ENCODE results near the gene SNRPA.

Gene SNRPA

GRCh38 chr19:40750874-40751537 lies at the start of gene SNRPA:
TSS of gene SNRPA (plus strand) at chr19:40751203. CDS start at chr19:40751409, 206 bp downstream.
- DNase-seq (ENCODE audit: low read depth), result peak; percentile 94

GRCh38 chr19:40701758-40702157 lies 49.2 kb upstream of the SNRPA start:
- DNase-seq (ENCODE audit: low read depth), result no peak

GRCh38 chr19:40702337-40703012 lies 48.5 kb upstream of the SNRPA start:
- no peak for DNase-seq (ENCODE audit: low read depth)

- no peak for DNase-seq (ENCODE audit: low read depth)
Measured at GRCh38 chr19:40703029-40703755, 47.8 kb upstream of the SNRPA start.

- DNase-seq (ENCODE audit: low read depth), result no peak
Measured at GRCh38 chr19:40704491-40705361, 46.3 kb upstream of the SNRPA start.

GRCh38 chr19:40705362-40705651 lies 45.7 kb upstream of the SNRPA start:
- DNase-seq (ENCODE audit: low read depth), result no peak

GRCh38 chr19:40705950-40706619 lies 44.9 kb upstream of the SNRPA start:
- DNase-seq (ENCODE audit: low read depth), result no peak

- no peak for DNase-seq (ENCODE audit: low read depth)
Measured at GRCh38 chr19:40707615-40708014, 43.4 kb upstream of the SNRPA start.

- no peak for DNase-seq (ENCODE audit: low read depth)
Measured at GRCh38 chr19:40709817-40710216, 41.2 kb upstream of the SNRPA start.

- DNase-seq (ENCODE audit: low read depth), result no peak
Measured at GRCh38 chr19:40713939-40714338, 37.1 kb upstream of the SNRPA start.

- no peak for DNase-seq (ENCODE audit: low read depth)
Measured at GRCh38 chr19:40714441-40715299, 36.3 kb upstream of the SNRPA start.

- DNase-seq (ENCODE audit: low read depth), result peak; percentile 97
Measured at GRCh38 chr19:40716031-40716481, 34.9 kb upstream of the SNRPA start.

GRCh38 chr19:40716482-40717324 lies 34.3 kb upstream of the SNRPA start, which contains the start of the genes COQ8B and ITPKC:
TSS of gene COQ8B (minus strand) at chr19:40716886. CDS start at chr19:40714632, 2,254 bp downstream.
TSS of gene ITPKC (plus strand) at chr19:40717112. CDS start at chr19:40717136, 24 bp downstream.
- peak; percentile 86 for DNase-seq (ENCODE audit: low read depth)

GRCh38 chr19:40717325-40717879 lies 33.6 kb upstream of the SNRPA start:
- DNase-seq (ENCODE audit: low read depth), result no peak

GRCh38 chr19:40717880-40718773 lies 32.9 kb upstream of the SNRPA start:
- no peak for DNase-seq (ENCODE audit: low read depth)

GRCh38 chr19:40718774-40719391 lies 32.1 kb upstream of the SNRPA start:
- DNase-seq (ENCODE audit: low read depth), result no peak

GRCh38 chr19:40719414-40719894 lies 31.5 kb upstream of the SNRPA start:
- DNase-seq (ENCODE audit: low read depth), result no peak

- DNase-seq (ENCODE audit: low read depth), result no peak
Measured at GRCh38 chr19:40721140-40721486, 29.9 kb upstream of the SNRPA start.

Data from HS-5 (cell line).